Measurements from ENCODE around the gene SERTAD4. TPM values are rescaled to one million over a fixed set of nuclear protein-coding genes. Genes with fewer than 3 reads are reported as not detected.

The SERTAD4 gene
- total RNA-seq, 1 donor from 2014 or later = 1.6 TPM

DNA sequence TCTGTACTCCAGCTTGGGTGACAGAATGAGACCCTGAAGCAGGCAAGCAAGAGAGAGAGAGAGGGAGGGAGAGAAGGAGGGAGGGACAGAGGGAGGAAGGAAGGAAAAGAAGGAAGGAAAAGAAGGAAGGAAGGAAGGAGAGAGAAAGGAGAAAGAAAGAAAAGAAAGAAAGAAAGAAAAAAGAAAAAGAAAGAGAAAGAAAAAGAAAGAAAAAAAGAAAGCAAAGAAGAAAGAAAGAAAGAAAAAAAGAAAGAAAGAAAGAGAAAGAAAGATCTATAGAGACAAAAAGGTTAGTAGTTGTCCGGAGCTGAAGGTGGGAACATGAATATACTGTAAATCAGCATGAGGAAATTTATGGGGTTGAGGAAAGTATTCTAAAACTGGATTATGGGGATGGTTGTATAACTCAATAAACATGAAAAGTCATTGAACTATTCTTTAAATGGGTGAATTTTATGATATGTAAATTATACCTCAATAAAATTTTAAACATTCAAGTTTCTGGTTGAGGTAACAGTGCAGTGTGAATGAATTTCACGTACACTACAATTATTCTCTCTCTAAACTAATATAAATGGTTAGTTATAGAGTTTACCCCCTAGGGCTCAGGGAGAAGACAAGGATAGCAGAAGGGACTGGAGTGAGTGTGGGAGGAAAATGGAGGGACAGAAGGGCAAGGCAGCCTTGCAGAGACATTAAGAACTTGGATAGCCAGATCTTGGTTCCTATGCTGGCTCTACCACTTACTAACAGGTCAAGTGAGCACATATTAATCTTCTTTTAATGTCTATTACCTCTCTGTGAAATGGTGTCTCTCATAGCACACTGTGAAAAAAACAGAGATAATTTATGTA lies 24.8 kb upstream of the SERTAD4 start:
- Histone ChIP-seq H3K36me3 (ENCODE audit: control insufficient read depth in 3 of 3, insufficient read depth in 3 of 3, low read length in 3 of 3) (no peaks in the 10 kb centered on the region), H3K9me3 (ENCODE audit: control insufficient read depth in 3 of 3, low read length in 3 of 3) (no peaks in the 10 kb centered on the region), H3K27ac (ENCODE audit: low read depth, low read length) (no peak overlapping the region), H3K27me3 (ENCODE audit: control insufficient read depth in 3 of 3, insufficient read depth in 3 of 3, low read length in 3 of 3) (no peaks in the 10 kb centered on the region), H3K4me3 (ENCODE audit: low read length in 3 of 3) (no peak overlapping the region), H3K4me1 (ENCODE audit: control insufficient read depth in 3 of 3, insufficient read depth in 3 of 3, low read length in 3 of 3) (no peaks in the 10 kb centered on the region), H3K9ac (ENCODE audit: low read depth in 1 of 3, low read length in 3 of 3) (no peak overlapping the region)

DNA sequence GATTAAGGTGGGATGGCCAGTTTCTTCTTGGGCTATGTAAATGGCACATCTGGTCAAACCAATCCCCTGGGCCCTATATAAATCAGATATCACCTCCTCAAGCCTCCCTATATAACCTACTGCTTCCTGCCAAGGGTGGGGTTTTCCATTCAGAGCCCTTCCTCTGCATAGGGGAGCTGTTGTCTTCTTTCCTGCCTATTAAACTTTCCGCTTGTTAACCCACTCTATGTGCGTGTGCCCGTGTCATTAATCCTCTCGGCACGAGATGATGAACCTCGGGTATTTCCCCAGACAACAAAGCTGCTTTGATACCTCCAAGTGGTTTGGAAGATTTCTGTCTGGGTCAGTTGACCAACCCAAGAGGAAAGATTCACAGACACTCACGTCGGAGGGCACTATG lies 19.3 kb upstream of the SERTAD4 start:
- H3K9me3 ChIP-seq (ENCODE audit: control insufficient read depth in 3 of 3, low read length in 3 of 3) = no peaks in the 10 kb centered on the region
- H3K4me1 ChIP-seq (ENCODE audit: control insufficient read depth in 3 of 3, insufficient read depth in 3 of 3, low read length in 3 of 3) = no peaks in the 10 kb centered on the region
- no peak overlapping the region for H3K9ac ChIP-seq (ENCODE audit: low read depth in 1 of 3, low read length in 3 of 3)
- H3K4me3 ChIP-seq (ENCODE audit: low read length in 3 of 3) = no peak overlapping the region
- H3K36me3 ChIP-seq (ENCODE audit: control insufficient read depth in 3 of 3, insufficient read depth in 3 of 3, low read length in 3 of 3) = no peaks in the 10 kb centered on the region
- no peak overlapping the region for H3K27ac ChIP-seq (ENCODE audit: low read depth, low read length)
- H3K27me3 ChIP-seq (ENCODE audit: control insufficient read depth in 3 of 3, insufficient read depth in 3 of 3, low read length in 3 of 3) = peaks cover 0 to 6% (median 4%) of the 10 kb centered on the region in 3 donors

DNA sequence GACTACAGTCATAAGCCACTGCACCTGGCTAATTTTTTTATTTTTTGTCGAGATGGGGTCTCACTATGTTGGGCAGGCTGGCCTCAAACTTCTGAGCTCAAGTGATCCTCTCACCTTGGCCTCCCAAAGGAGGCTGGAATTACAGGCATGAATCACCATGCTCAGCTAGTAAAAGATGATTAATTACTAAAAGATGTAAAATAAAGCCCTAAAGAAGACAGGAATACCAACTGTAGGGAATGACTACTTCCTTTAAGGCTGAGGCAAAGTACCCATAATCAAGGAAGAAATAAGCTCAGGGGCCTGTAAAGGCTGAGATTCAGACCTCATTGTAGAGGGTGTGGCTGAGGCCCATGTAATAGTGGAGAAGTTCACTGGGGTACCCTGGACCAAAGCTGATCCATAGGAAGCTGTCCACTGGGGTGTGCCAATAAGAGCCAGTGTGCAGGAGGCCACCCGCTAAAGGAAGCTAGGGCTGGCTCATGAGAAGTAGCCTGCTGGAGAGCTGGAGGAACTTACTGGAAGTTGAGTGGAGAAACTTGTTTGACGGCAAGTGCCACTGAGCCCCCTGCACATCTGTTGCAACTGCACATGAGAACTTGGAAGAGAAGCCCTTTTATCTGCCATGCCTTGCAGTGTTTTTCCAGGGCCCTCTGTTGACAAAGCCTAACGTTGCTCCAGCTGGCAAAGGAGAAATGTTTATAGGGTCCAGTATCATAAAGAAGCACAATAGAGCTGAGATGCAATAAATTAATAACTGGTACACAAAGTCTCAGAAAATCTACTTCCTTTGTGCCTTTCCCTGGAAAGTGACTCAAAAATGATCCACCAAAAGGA lies 17.8 kb upstream of the SERTAD4 start:
- Histone ChIP-seq H3K9me3 (ENCODE audit: control insufficient read depth in 3 of 3, low read length in 3 of 3) (no peaks in the 10 kb centered on the region), H3K27ac (ENCODE audit: low read depth, low read length) (no peak overlapping the region), H3K9ac (ENCODE audit: low read depth in 1 of 3, low read length in 3 of 3) (no peak overlapping the region), H3K4me3 (ENCODE audit: low read length in 3 of 3) (no peak overlapping the region), H3K27me3 (ENCODE audit: control insufficient read depth in 3 of 3, insufficient read depth in 3 of 3, low read length in 3 of 3) (peaks cover 0 to 6% (median 4%) of the 10 kb centered on the region in 3 donors), H3K4me1 (ENCODE audit: control insufficient read depth in 3 of 3, insufficient read depth in 3 of 3, low read length in 3 of 3) (no peaks in the 10 kb centered on the region), H3K36me3 (ENCODE audit: control insufficient read depth in 3 of 3, insufficient read depth in 3 of 3, low read length in 3 of 3) (no peaks in the 10 kb centered on the region)

- Histone ChIP-seq H3K36me3 (ENCODE audit: control insufficient read depth in 3 of 3, insufficient read depth in 3 of 3, low read length in 3 of 3) (no peaks in the 10 kb centered on the region), H3K4me3 (ENCODE audit: low read length in 3 of 3) (no peak overlapping the region), H3K9ac (ENCODE audit: low read depth in 1 of 3, low read length in 3 of 3) (no peak overlapping the region), H3K9me3 (ENCODE audit: control insufficient read depth in 3 of 3, low read length in 3 of 3) (no peaks in the 10 kb centered on the region), H3K4me1 (ENCODE audit: control insufficient read depth in 3 of 3, insufficient read depth in 3 of 3, low read length in 3 of 3) (peaks cover 0 to 2% (median 0%) of the 10 kb centered on the region in 3 donors), H3K27ac (ENCODE audit: low read depth, low read length) (no peak overlapping the region), H3K27me3 (ENCODE audit: control insufficient read depth in 3 of 3, insufficient read depth in 3 of 3, low read length in 3 of 3) (peaks cover 0 to 6% (median 4%) of the 10 kb centered on the region in 3 donors)
Measured at GRCh38 chr1:210217482-210217881, 15.1 kb upstream of the SERTAD4 start.

- Histone ChIP-seq H3K9ac (ENCODE audit: low read depth in 1 of 3, low read length in 3 of 3) (no peak overlapping the region), H3K27ac (ENCODE audit: low read depth, low read length) (no peak overlapping the region), H3K9me3 (ENCODE audit: control insufficient read depth in 3 of 3, low read length in 3 of 3) (no peaks in the 10 kb centered on the region), H3K4me1 (ENCODE audit: control insufficient read depth in 3 of 3, insufficient read depth in 3 of 3, low read length in 3 of 3) (peaks cover 0 to 2% (median 0%) of the 10 kb centered on the region in 3 donors), H3K36me3 (ENCODE audit: control insufficient read depth in 3 of 3, insufficient read depth in 3 of 3, low read length in 3 of 3) (no peaks in the 10 kb centered on the region), H3K4me3 (ENCODE audit: low read length in 3 of 3) (no peak overlapping the region), H3K27me3 (ENCODE audit: control insufficient read depth in 3 of 3, insufficient read depth in 3 of 3, low read length in 3 of 3) (peaks cover 0 to 5% (median 4%) of the 10 kb centered on the region in 3 donors)
Measured at GRCh38 chr1:210218047-210218446, 14.5 kb upstream of the SERTAD4 start.

GRCh38 chr1:210222340-210223006 lies 10.1 kb upstream of the SERTAD4 start:
- Histone ChIP-seq H3K4me3 (ENCODE audit: low read length in 3 of 3) (no peak overlapping the region), H3K27me3 (ENCODE audit: control insufficient read depth in 3 of 3, insufficient read depth in 3 of 3, low read length in 3 of 3) (peaks cover 0 to 2% (median 0%) of the 10 kb centered on the region in 3 donors), H3K27ac (ENCODE audit: low read depth, low read length) (no peak overlapping the region), H3K4me1 (ENCODE audit: control insufficient read depth in 3 of 3, insufficient read depth in 3 of 3, low read length in 3 of 3) (peaks cover 0 to 2% (median 0%) of the 10 kb centered on the region in 3 donors), H3K36me3 (ENCODE audit: control insufficient read depth in 3 of 3, insufficient read depth in 3 of 3, low read length in 3 of 3) (no peaks in the 10 kb centered on the region), H3K9ac (ENCODE audit: low read depth in 1 of 3, low read length in 3 of 3) (no peak overlapping the region), H3K9me3 (ENCODE audit: control insufficient read depth in 3 of 3, low read length in 3 of 3) (no peaks in the 10 kb centered on the region)

GRCh38 chr1:210223226-210223904 lies 9.2 kb upstream of the SERTAD4 start:
- Histone ChIP-seq H3K27me3 (ENCODE audit: control insufficient read depth in 3 of 3, insufficient read depth in 3 of 3, low read length in 3 of 3) (peaks cover 0 to 2% (median 0%) of the 10 kb centered on the region in 3 donors), H3K27ac (ENCODE audit: low read depth, low read length) (no peak overlapping the region), H3K9ac (ENCODE audit: low read depth in 1 of 3, low read length in 3 of 3) (no peak overlapping the region)

GRCh38 chr1:210228158-210228557 lies 4.4 kb upstream of the SERTAD4 start:
- Histone ChIP-seq H3K27me3 (ENCODE audit: control insufficient read depth in 3 of 3, insufficient read depth in 3 of 3, low read length in 3 of 3) (peaks cover 2 to 11% (median 9%) of the 10 kb centered on the region in 3 donors), H3K9ac (ENCODE audit: low read depth in 1 of 3, low read length in 3 of 3) (no peak overlapping the region), H3K9me3 (ENCODE audit: control insufficient read depth in 3 of 3, low read length in 3 of 3) (no peaks in the 10 kb centered on the region), H3K4me3 (ENCODE audit: low read length in 3 of 3) (no peak overlapping the region), H3K36me3 (ENCODE audit: control insufficient read depth in 3 of 3, insufficient read depth in 3 of 3, low read length in 3 of 3) (no peaks in the 10 kb centered on the region), H3K27ac (ENCODE audit: low read depth, low read length) (no peak overlapping the region), H3K4me1 (ENCODE audit: control insufficient read depth in 3 of 3, insufficient read depth in 3 of 3, low read length in 3 of 3) (peaks cover 0 to 3% (median 0%) of the 10 kb centered on the region in 3 donors)

More at GRCh38 chr1:210223226-210223904, 9.2 kb upstream of the SERTAD4 start:
- peaks cover 0 to 2% (median 0%) of the 10 kb centered on the region in 3 donors for H3K4me1 ChIP-seq (ENCODE audit: control insufficient read depth in 3 of 3, insufficient read depth in 3 of 3, low read length in 3 of 3)
- no peaks in the 10 kb centered on the region for H3K36me3 ChIP-seq (ENCODE audit: control insufficient read depth in 3 of 3, insufficient read depth in 3 of 3, low read length in 3 of 3)
- no peaks in the 10 kb centered on the region for H3K9me3 ChIP-seq (ENCODE audit: control insufficient read depth in 3 of 3, low read length in 3 of 3)
- H3K4me3 ChIP-seq (ENCODE audit: low read length in 3 of 3) = no peak overlapping the region

- Histone ChIP-seq H3K4me1 (ENCODE audit: control insufficient read depth in 3 of 3, insufficient read depth in 3 of 3, low read length in 3 of 3) (peaks cover 6 to 16% (median 11%) of the 10 kb centered on the region in 3 donors), H3K36me3 (ENCODE audit: control insufficient read depth in 3 of 3, insufficient read depth in 3 of 3, low read length in 3 of 3) (no peaks in the 10 kb centered on the region), H3K27me3 (ENCODE audit: control insufficient read depth in 3 of 3, insufficient read depth in 3 of 3, low read length in 3 of 3) (peaks cover 19 to 28% (median 22%) of the 10 kb centered on the region in 3 donors), H3K27ac (ENCODE audit: low read depth, low read length) (no peak overlapping the region), H3K9me3 (ENCODE audit: control insufficient read depth in 3 of 3, low read length in 3 of 3) (no peaks in the 10 kb centered on the region), H3K4me3 (ENCODE audit: low read length in 3 of 3) (no peak overlapping the region), H3K9ac (ENCODE audit: low read depth in 1 of 3, low read length in 3 of 3) (no peak overlapping the region)
Measured at GRCh38 chr1:210230149-210230695, 2.4 kb upstream of the SERTAD4 start.

All from skeletal muscle tissue (tissue), 4 donors.